Measurements from ENCODE around the gene NTSR1.

The NTSR1 gene

DNA sequence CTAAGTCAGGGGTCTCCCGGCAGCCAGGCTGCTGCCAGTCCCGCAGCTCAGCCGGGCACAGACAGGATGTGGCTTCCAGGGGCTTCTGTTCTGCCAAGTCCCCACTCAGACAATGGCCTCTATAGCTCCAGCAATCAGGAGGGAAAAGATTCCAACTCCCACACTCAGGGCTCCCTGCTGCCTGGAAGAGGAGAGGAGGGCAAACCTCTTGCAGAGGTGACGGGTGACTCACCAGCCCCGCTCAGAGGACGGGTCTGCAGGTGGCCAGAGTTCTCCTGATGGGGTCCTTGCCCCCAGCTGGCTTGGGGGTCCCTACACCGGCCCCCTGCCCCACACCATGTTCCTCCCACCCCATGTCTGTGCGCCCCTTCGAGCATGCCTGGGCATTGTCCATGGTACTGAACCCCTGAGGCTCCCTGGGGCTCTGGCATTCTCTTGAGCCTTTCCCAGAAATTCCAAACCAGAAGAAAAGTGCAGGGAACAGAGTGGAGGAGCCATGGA lies 32.6 kb downstream of the NTSR1 start:
- DNase-seq = no peak

DNA sequence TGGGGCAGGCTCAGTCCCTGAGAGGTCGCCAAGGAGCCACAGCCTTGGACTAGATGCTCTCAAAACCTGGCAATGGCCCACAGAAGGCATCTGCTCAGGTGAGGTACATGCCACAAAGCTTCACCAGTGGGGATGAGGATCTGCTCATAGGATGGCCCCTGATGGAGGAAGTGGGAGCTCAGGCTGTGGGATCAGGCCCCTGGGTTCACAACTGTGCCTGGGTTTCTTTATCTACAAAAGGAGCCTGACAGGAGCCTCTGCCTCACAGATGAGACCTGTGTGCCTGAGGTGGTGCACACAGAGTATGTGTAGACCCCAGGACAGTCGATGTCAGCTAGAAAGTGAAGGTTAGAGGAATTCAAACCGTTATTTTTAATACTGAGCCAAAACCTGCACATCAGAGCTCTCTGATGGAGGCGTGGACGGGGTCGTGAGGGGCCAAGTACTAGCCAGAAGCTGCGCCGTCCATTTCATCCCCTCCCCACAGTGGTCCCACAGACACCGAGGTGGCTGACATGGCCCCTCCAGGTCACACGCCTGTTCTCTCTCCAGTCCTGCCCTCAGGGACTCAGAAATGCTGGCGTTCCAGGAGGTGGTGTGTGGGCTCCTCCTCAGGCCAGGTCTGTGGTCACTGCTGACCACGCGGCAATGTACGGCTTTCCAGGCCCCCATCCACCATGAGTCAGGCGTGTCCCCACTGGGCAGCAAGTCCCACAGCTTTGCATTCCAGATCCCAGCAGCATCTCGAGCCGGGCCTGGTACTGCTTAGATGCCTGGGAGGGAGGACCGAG lies 33.3 kb downstream of the NTSR1 start:
- DNase-seq = no peak

GRCh38 chr20:62742550-62742949 lies 33.9 kb downstream of the NTSR1 start:
- no peak for DNase-seq

DNA sequence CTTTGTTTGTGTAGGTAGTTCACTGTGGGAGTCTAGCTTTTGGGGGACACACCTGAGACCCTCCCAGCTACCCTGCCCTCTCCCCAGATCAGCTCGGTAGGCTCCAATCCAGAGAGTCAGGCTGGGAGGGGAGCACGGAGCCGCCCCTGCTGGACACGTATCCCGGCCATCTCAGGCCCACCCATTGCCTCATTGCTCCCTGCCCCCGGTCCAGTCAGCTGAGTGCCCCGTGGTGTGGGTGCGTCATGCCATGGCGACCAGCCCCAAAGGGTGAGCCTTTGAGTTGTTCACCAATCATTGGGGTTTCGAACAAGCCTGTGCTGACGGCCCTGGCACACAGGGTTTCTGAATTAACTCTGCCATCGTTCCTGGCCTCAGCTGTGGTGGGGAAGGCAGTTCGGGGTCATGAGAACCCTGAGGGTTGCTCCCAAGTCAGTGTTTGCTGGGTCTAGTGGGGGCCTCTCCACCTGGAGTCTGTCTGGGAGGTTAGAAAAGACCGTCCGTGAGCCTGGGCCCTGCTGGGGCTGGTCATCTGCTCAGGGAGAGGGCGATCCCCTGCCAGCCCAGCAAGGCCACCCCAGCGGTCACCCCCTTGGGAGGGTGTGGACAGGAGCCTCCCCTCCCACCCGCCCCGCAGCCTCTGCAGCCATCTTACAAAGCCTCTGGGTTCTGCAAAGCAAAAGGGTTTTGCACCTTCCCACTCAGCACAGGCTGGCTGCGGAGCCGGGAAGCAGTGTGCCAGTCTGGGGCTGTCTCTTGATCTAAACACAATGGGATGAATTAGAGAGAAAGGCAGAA lies 34.5 kb downstream of the NTSR1 start:
- DNase-seq = peak; percentile 20

DNA sequence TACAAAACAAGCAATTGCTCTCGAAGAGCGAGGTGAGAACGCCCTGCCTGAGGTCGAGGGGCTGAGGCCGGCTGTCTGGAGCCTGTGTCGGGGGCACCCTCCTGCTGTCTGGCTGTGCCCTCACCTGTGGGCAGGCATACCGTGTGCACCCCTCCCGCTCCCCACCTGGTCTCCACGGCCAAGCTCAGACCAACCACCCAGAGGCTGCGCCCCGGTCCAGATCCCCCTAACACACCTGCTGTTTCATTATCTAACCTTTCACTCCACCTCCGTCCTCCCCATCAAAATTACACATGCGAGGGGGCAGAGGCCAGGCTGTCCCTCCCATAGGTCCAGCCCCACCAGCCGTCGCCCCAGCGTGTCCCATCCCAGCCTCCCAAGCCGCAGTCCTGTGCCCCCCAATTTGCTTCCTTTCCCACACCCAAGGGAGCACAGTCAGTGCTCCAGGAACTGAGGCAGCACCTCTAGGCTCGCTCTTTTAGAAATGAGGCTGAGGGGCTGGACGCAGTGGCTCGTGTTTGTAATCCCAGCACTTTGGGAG lies 35.2 kb downstream of the NTSR1 start:
- DNase-seq = no peak

DNA sequence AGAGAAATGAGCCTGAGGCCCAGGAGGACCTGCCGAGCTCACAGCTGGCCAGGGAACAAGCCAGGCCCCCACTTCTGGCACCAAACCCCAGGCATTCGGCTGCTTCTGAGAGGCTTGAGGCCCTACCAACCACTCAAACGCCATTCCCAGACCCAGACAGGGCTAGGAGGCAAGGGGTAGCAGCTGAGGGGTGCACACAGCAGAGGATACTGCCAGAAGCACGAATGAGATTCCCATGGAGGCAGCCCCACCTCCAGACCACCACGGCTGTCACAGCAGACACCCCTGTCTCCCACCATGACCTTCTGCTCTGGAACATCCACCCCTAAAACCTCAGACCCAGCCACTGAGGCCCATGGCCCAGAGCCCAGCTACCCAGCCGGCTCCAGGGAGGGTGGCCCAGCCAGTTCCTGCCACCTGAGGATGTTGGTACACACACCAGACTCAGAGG lies 36.1 kb downstream of the NTSR1 start:
- no peak for DNase-seq

GRCh38 chr20:62745279-62745951 lies 36.8 kb downstream of the NTSR1 start:
- no peak for DNase-seq

- no peak for DNase-seq
Observed at GRCh38 chr20:62745952-62746288, 37.3 kb downstream of the NTSR1 start.

DNA sequence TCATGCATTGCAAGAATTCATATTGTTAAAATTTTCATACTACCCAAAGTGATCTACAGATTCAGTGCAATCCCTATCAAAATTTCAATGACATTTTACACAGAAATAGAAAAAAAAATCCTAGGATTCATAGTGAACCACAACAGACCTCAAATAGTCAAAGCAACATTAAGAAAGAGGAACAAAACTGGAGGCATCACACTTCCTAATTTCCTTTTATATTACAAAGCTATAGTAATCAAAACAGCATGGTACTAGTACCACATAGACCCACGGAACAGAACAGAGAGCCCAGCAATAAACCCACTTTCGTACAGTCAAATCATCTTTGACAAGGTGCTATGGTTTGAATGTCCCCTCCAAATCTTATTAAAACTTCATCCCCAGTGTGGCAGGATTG lies 39.7 kb downstream of the NTSR1 start:
- DNase-seq = no peak

DNA sequence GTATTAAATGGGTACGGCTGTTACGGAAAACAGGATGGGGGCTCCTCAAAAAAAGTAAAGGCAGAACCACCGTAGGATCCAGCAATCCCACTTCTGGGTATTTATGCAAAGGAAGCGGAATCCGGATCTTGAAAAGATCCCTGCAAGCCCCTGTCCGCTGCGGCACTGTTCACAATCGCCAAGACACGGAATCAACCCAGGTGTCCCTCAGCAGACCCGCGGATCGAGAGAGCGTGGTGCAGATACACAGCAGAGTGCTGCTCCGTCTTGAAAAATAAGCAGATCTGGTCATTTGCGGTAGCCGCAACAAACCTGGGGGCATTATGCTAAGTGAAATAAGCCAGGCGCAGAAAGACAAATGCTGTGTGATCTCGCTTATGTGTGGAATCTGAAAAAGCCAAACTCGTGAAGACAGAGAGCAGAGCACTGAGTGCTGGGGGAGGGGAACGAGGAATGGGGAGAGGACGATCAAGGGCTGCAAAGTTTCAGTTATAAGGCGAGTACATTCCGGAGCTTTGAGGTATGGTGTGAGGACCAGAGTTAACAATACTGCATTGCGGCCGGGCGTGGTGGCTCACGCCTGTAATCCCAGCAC lies 41.3 kb downstream of the NTSR1 start:
- DNase-seq = no peak

GRCh38 chr20:62751551-62752150 lies 43.0 kb downstream of the NTSR1 start:
- DNase-seq = no peak

- no peak for DNase-seq
Observed at GRCh38 chr20:62752181-62752670, 43.6 kb downstream of the NTSR1 start.

- no peak for DNase-seq
Observed at GRCh38 chr20:62752671-62753501, 44.2 kb downstream of the NTSR1 start.

GRCh38 chr20:62753626-62754025 lies 45.0 kb downstream of the NTSR1 start:
- no peak for DNase-seq

DNA sequence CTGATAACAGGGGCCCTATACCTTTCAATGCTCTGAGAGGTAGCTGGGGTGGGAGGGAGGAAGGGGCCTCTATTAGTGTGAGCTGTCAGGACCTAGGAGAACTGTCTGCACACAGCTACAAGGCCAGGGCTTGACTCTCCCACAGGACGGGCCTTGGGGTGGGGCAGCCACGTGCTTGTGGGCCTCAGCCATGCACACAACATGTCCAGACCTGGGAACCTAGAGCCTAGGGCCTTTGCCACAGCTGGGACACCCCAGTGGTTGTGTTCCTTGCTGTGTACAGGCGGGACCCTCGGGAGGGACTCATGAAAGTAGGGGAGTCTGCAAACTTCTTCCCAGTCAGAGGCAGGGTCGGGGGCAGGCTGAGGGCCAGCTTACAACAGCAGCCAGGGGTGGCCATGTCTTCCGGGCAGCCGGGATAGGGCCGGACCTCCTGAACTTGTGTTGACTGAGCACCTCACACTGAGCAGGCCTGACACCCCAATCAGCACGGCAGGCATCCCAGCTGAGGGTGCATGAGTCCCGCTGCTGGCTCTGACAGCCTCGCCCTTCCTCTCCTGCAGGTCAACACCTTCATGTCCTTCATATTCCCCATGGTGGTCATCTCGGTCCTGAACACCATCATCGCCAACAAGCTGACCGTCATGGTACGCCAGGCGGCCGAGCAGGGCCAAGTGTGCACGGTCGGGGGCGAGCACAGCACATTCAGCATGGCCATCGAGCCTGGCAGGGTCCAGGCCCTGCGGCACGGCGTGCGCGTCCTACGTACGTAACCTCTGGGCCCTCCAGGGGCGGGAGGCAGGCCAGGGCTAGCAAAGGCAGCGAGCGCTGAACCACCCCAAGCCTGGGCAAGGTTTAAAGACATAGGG lies 45.7 kb downstream of the NTSR1 start:
- DNase-seq = no peak

GRCh38 chr20:62754991-62755356 lies 46.3 kb downstream of the NTSR1 start:
- DNase-seq = no peak

DNA sequence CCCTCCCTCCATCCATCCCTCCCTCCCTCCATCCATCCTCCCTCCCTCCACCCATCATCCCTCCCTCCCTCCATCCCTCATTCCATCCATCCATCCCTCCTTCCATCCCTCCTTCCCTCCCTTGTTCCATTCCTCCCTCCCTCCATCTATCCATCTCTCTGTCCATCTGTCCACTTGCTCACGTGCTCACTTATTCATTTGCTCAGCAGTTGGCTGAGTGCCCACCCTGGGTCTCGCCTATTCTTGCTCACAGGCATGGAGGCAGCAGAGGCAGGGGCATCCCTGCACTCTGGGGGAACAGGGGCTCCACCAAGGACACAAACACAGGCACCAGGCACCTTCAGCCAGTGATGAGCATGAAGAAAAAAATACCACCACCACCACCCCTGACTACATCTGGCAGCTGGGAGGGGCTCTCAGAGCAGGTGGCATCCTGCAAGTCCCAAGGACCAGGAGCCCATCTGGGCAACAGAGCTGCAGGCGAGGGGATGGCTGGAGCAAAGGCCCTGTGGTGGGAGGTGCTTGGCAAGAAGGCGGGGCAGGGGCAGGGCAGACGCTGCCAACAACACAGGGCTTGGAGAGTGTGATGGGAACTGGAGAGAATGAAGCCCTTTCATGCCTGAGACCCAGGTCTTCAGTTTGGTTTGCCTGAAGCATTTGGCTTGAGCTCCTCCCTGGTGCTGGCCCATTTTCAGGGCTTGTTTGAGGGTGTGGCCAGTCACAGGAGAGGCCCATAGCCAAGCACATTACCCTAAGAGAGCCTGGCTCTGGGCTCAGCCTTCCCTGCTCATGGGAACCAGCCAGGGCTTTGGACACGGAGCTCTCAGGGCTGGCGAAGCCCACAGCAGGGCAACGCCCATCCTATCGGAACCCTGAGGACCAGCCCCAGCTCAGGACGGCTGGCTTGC lies 47.4 kb downstream of the NTSR1 start:
- no peak for DNase-seq

- no peak for DNase-seq
Observed at GRCh38 chr20:62758226-62758912, 49.7 kb downstream of the NTSR1 start.

DNA sequence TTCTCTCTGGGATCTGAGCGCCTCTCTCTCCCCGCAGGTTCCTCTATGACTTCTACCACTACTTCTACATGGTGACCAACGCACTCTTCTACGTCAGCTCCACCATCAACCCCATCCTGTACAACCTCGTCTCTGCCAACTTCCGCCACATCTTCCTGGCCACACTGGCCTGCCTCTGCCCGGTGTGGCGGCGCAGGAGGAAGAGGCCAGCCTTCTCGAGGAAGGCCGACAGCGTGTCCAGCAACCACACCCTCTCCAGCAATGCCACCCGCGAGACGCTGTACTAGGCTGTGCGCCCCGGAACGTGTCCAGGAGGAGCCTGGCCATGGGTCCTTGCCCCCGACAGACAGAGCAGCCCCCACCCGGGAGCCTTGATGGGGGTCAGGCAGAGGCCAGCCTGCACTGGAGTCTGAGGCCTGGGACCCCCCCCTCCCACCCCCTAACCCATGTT lies 51.4 kb downstream of the NTSR1 start:
- no peak for DNase-seq
